Stimulated activated naive CD8-positive, alpha-beta T cell treated with anti-CD3 and anti-CD28 coated beads, Interleukin-15, Interleukin-2, amounts not matched to agents 100 U/mL and 50 U/mL, for 24 hours (primary cell): Measurements from ENCODE around the gene INTS4.
A peak's percentile ranks its signal among the peaks of the same experiment; 100 is the strongest.
"Not testable (repeated sequence)": the region's sequence is repeated elsewhere in the genome, so short reads cannot be mapped to it uniquely, and the experiment has no call there.

Experiments used
- ATAC-seq: fragments of 150-1000 bp; cut with Tn5 transposase; one replicate; pipeline ENCODE4 v1.10.0; 2021
- DNase-seq: peaks from one replicate; pipeline ENCODE4 v3.0.0; 2021

INTS4 gene

DNA sequence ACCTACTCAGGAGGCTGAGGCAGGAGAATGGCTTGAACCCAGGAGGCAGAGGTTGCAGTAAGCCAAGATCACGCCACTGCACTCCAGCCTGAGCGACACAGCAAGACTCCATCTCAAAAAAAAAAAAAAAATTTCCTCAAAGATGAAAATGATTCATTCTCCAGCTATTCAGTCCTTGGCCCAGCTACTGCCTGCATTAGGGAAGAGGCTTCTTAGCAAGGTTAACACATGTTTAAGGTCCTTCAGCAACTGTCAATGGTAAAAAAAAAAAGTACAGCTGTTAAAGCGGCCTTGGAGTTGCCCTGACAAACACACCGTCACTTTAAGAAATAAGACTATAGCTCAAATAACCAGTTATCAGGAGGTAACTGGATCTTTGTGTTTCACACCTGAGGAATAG, 116.2 kb downstream of the INTS4 start:
- not testable (repeated sequence) for DNase-seq, ATAC-seq

DNA sequence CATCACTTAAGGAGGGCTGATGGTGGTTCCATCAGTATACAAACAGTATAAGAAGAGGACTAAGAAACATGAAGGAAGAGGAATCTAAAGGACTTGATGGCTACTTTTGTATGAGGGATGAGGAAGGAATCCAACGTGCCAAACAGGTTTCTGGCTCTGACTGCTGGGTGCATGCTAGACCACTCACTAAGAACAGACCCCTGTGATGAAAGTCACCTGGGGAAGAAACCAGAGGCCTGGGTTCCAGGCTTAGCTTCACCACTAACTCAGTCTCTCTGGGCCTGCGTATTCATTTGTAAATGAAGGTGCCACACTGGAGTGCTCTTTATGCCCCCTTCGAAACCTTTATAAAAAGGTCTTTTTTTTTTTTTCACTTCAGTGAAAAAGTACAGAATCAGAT, 118.4 kb downstream of the INTS4 start:
- DNase-seq (no peak), ATAC-seq (no peak)

DNA sequence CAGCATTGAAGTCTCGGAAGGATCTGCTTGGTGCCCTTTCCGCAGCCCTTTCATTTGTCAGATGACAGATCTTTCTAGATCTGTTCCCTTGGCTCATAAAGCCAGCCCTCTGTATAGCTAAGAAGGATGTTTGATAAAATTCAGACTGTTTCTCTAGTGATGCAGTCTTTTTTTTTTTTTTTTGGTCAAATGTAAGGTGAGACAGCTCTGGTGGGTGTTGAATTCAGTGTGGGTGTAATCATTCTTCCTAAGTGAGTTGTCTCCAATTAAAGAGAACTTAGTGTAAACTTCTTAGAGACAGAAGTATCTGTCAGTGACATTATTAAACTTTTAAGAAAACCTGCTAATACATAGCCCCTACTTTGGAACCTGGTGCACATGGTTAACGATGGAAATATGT, 120.3 kb downstream of the INTS4 start:
- ATAC-seq (no peak), DNase-seq (no peak)

DNA sequence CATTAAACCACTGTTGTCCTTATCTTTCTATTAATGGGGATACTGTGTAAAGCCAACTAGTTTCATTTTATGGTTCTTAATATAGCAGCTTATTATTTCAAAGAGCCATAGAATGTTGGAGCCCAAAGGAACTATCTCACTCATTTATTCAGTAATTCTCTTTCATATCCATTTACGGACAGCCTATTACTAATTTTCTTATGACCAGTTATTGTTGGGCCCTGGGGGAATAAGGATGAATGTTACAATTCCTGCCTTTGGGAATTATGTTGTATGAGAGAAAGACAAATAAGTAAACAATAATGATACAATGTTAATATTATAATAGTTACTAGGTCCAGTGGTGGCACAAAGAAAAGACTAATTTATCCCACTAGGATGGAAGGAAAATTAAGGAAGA, 121.1 kb downstream of the INTS4 start:
- ATAC-seq: no peak
- no peak for DNase-seq

DNA sequence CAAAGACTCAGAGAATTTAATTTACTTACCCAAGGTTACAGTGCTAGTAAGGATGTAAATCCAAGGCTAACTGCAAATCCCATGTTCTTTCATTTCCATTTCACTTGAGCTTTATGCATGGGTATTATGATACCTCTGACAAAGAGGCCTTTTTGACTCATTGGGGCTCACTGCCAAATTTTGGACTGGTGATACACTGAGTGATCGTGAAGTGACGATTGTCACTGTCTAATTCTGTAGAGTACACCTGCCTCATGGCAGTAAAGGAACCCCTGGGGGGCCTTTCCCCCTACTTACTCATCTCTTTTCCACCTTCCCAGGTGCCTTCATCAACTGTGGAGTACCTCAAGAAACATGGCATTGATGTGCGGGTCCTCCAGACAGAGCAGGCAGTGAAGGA, 122.6 kb downstream of the INTS4 start:
- DNase-seq (no peak), ATAC-seq (no peak)

DNA sequence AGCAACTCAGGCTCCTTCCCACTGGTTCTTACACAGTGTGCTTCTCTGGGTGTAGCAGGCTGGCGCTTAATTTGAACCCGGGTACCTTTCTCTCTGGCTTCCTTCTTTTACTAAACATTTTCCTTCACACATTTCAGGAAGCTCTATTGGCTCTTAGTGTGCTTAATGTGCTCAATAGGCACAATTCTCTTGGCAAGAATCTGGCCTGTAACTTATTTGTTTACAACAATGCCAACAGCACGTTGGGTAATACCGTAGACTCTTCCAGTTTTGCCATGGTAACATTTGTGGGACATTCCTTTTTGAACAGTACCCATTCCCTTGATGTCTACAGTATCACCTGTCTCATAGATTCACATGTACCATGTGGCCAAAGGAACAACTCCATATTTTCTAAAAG, 125.7 kb downstream of the INTS4 start:
- DNase-seq (no peak), ATAC-seq (no peak)

DNA sequence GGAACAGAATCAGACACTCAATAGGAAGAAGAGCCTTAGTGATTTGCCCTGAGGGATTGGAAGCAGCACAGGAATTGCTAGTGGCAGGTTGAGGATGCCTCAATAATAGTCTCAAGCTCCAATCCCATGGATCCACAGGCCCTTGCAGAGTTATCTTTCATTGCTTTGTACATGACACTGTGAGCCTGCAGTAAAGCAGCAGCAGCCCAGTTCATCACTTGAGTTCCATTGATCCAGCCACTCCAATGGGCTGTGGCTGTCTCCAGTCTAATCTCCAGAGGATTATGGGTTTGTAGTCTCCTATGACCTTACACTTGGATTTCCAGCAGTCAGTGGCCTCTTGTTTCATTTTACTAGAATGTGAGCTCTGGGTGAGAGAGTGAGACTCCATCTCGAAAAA, 128.1 kb downstream of the INTS4 start:
- DNase-seq (no peak), ATAC-seq (no peak)

DNA sequence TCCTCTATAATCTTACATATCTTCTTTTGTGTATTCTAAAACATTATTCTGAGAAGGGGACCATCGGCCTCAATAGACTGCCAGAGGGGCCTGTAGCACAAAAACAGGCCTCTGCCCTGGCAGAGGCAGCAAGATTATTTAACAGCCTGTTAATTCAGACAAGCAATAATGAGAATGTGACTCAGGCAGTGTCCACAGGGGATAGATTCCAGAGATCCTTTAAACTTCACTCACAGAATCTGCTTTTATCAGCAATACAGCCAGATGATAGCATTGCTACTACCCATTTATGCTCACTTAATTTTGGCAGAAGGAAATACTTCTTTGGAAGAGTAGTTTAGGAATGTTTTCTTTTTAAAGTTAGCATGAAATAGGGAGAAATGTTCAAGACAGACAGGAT, 128.7 kb downstream of the INTS4 start:
- ATAC-seq (no peak), DNase-seq (no peak)

DNA sequence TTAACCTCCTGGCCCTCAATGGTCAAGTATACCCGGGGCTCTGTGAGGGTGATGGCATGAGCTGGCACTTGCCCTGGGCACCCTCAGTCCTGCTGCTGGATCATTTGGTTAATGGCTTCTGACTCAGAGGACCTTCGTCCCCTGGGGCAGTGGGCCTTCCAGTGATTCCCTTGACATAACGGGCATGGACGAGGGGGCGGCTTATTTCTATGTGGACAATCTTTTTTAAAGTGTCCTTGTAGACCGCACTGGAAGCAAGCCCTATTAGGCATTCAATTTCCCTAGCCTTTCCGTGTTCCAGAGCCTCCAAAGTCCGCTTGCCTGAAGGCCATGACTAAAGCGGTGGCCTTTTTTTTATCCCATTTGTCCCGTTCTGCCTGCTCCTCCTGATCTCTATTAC, 133.0 kb downstream of the INTS4 start:
- not testable (repeated sequence) for ATAC-seq, DNase-seq

DNA sequence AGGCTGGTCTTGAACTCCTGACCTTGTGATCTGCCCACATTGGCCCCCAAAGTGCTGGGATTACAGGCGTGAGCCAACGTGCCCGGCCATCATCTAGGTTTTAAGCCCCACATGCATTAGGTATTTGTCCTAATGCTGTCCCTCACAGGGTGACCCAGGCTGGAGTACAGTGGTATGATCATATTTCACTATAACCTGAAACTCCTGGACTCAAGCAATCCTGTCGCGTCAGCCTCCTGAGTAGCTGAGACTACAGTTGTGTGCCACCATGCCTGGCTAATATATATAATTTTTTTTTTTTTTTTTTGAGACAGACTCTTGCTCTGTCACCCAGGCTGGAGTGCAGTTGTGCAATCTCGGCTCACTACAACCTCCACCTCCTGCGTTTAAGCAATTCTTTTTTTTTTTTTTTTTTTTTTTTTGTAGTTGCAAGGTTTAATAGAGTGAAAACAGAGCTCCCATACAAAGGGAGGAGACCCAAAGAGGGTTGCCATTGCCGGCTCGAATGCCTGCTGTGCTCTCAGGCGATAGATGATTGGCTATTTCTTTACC, 136.5 kb downstream of the INTS4 start:
- not testable (repeated sequence) for ATAC-seq, DNase-seq

DNA sequence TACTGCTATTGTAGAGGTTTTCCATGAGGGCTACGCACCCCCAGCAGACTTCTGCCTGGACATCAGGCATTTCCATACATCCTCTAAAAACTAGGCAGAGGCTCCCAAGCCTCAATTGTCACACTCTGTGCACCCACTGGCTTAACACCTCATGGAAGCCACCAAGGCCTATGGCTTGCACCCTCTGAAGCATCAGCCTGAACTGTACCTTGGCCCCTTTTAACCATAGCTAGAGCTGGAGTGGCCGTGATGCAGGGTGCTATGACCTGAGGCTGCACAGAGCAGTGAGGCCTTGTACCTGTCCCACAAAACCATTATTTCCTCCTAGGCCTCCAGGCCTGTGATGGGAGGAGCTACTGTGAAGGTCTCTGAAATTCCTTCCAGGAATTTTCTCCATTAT, 139.6 kb downstream of the INTS4 start:
- ATAC-seq (no peak), DNase-seq (peak; percentile 3)

DNA sequence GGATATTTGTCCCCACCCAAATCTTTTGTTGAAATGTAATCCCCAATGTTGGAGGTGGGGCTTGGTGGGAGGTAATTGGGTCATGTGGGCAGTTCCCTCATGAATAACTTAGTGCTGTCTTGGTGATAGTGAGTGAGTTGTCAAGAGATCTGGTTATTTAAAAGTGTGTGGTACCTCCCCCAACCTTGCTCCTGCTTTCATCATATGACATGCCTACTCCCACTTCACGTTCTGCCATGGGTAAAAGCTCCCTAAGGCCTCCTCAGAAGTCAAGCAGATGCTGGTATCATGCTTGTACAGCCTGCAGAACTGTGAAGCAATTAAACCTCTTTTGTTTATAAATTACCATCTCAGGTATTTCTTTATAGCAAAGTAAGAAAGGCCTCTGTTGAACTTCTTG, 143.0 kb downstream of the INTS4 start:
- ATAC-seq: no peak
- no peak for DNase-seq

DNA sequence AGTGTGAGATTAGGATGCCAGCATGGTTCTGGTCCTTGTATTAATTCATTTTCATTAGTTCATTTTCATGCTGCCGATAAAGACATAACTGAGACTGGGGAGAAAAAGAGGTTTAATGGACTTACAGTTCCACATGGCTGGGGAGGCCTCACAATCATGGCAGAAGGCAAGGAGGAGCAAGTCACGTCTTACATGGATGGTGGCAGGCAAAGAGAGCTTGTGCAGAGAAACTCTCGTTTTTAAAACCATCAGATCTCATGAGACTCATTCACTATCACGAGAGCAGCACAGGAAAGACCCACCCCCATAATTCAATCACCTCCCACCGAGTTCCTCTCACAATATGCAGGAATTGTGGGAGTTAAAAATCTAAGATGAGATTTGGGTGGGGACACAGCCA, 150.8 kb downstream of the INTS4 start:
- DNase-seq, ATAC-seq: not testable (repeated sequence)

DNA sequence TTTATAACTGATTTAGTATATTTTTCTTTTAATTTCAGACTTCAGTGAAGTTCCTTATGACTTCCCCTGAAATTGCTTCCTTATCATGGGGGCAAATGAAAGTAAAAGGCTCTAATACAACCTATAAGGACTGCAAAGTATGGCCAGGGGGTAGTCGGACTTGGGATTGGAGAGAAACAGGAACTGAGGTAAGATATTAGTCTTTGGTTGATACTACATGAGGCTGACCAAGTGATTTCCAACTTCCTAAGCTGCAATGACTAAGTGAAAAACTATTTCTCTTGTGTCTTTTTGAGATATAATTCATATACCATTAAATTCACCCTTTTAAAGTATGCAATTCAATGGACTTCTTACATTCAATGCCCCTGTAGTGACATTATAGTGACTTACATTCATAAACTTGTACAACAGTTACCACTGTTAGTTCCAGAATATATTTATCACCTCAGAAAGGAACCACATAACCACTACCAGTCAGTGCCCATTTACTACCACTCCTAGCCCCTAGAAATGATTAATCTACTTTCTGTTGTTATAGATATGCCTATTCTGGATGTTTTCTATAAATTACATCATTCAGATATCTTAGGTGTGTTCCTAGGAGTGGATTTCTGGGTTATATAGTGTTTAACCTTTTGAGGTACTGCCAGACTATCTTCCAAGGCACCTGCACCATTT, 151.9 kb downstream of the INTS4 start:
- DNase-seq: no peak
- ATAC-seq: no peak

DNA sequence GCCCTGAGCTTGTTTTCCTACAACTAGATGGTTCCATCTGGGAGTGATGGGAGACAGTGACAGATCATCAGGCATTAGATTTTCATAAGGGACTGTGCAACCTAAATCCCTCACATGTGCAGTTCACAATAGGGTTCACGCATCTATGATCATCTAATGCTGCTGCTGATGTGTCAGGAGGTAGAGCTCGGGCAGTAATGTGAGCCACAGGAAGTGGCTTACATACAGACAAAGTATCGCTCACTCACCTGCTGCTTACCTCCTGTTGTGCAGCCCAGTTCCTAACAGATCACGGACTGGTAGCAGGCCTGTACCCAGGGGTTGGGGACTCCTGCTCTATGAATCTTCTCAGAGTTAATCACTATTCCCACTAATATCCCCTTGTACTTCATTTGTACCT, 161.2 kb downstream of the INTS4 start:
- ATAC-seq (no peak), DNase-seq (no peak)

DNA sequence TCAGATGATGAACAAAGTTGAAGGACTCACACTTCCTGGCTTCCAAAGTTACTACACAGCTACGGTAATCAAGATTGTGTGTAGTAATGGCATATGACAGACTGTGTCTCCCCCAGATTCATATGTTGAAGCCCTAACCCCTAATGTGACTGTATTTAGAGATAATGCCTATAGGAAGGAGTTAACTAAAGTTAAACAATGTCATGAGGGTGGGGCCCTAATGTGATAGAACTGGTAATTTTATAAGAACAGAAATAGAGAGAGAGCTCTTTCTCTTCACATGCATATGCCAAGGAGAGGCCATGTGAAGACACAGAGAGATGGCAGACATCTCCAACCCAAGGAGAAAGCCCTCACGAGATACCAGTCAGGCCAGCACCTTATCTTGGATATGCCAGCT, 165.5 kb downstream of the INTS4 start:
- ATAC-seq (no peak), DNase-seq (no peak)
